Measurements from ENCODE around the gene INSM2.

Gene INSM2

DNA sequence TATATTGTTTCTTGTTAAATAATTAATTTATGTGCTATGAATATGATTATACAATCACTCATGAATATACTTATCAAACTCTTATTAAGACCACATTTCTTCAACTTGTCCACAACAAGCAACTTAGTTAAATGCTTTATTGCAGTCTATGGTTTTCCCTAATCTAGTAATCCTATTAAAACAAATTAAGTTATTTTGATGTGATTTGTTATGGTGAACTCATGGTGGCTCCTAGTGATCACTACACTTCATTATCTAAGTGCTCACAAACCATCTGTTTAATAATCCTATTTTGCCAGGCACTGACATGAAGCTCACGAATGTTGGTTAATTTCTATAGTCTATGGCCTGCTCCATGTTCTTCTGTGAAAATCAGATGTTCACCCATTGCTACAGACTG is 42.9 kb downstream of the INSM2 start:
- no peaks in the 10 kb centered on the region for H3F3A ChIP-seq (ENCODE audit: low read depth)
- H3K4me2 ChIP-seq (ENCODE audit: low read depth, low read length, poor library complexity, severe bottlenecking) = no peak overlapping the region
- H3K4me3 ChIP-seq (ENCODE audit: low read length, poor library complexity, severe bottlenecking) = no peak overlapping the region
- TF ChIP-seq EZH2phosphoT487 (IDR thresholded peaks at IDR 0.05; ENCODE audit: borderline replicate concordance) = no peak
- TF ChIP-seq, protein P1, sequence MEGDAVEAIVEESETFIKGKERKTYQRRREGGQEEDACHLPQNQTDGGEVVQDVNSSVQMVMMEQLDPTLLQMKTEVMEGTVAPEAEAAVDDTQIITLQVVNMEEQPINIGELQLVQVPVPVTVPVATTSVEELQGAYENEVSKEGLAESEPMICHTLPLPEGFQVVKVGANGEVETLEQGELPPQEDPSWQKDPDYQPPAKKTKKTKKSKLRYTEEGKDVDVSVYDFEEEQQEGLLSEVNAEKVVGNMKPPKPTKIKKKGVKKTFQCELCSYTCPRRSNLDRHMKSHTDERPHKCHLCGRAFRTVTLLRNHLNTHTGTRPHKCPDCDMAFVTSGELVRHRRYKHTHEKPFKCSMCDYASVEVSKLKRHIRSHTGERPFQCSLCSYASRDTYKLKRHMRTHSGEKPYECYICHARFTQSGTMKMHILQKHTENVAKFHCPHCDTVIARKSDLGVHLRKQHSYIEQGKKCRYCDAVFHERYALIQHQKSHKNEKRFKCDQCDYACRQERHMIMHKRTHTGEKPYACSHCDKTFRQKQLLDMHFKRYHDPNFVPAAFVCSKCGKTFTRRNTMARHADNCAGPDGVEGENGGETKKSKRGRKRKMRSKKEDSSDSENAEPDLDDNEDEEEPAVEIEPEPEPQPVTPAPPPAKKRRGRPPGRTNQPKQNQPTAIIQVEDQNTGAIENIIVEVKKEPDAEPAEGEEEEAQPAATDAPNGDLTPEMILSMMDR (conservative IDR thresholded peaks at IDR 0.05; ENCODE audit: low read length) = no peak
- no peaks in the 10 kb centered on the region for H3K27me3 ChIP-seq (ENCODE audit: insufficient read depth, low read length, poor library complexity, severe bottlenecking)
- H3K9me2 ChIP-seq (replicated peaks; ENCODE audit: low read depth, low read length) = no peaks in the 10 kb centered on the region
- no peak overlapping the region for H2AFZ ChIP-seq (ENCODE audit: low read length)
- no peaks in the 10 kb centered on the region for H3K79me2 ChIP-seq (ENCODE audit: insufficient read depth, low read length)
- H3K36me3 ChIP-seq (ENCODE audit: insufficient read depth, low read length) = no peaks in the 10 kb centered on the region
- no peaks in the 10 kb centered on the region for H3K4me1 ChIP-seq (ENCODE audit: insufficient read depth, low read length, poor library complexity, severe bottlenecking)
- H3K9me3 ChIP-seq (ENCODE audit: insufficient read depth, low read depth, low read length) = no peaks in the 10 kb centered on the region
- no peak overlapping the region for H3K9ac ChIP-seq (ENCODE audit: low read depth, low read length, poor library complexity, severe bottlenecking)
- no peaks in the 10 kb centered on the region for H4K20me1 ChIP-seq (ENCODE audit: insufficient read depth, low read length, poor library complexity, severe bottlenecking)

DNA sequence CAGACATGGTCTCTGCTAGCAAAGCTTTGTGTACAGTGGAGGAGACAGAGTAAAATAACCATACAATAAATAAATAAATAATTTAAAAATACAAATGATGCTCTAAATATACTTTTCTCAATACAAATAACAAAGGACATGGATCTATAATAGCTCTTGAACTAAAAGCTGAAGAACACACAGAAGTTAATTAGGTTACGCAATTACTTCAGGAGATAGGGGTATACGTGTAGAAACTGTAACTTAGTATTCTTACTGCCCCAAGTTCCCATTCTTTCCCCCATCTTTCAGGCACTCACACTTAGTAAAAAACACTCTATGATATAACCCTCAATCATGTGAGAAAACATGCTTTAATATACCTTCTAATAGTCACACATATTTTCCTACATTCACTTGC is 44.2 kb downstream of the INSM2 start:
- H3F3A ChIP-seq (ENCODE audit: low read depth) = no peaks in the 10 kb centered on the region
- H3K4me2 ChIP-seq (ENCODE audit: low read depth, low read length, poor library complexity, severe bottlenecking) = no peak overlapping the region
- no peaks in the 10 kb centered on the region for H3K9me3 ChIP-seq (ENCODE audit: insufficient read depth, low read depth, low read length)
- no peaks in the 10 kb centered on the region for H3K79me2 ChIP-seq (ENCODE audit: insufficient read depth, low read length)
- H3K4me1 ChIP-seq (ENCODE audit: insufficient read depth, low read length, poor library complexity, severe bottlenecking) = no peaks in the 10 kb centered on the region
- H4K20me1 ChIP-seq (ENCODE audit: insufficient read depth, low read length, poor library complexity, severe bottlenecking) = no peaks in the 10 kb centered on the region
- no peak overlapping the region for H3K4me3 ChIP-seq (ENCODE audit: low read length, poor library complexity, severe bottlenecking)
- no peak overlapping the region for H3K9ac ChIP-seq (ENCODE audit: low read depth, low read length, poor library complexity, severe bottlenecking)
- no peaks in the 10 kb centered on the region for H3K36me3 ChIP-seq (ENCODE audit: insufficient read depth, low read length)
- H3K27me3 ChIP-seq (ENCODE audit: insufficient read depth, low read length, poor library complexity, severe bottlenecking) = no peaks in the 10 kb centered on the region
- TF ChIP-seq, protein P1 (conservative IDR thresholded peaks at IDR 0.05; ENCODE audit: low read length) = no peak
- TF ChIP-seq EZH2phosphoT487 (IDR thresholded peaks at IDR 0.05; ENCODE audit: borderline replicate concordance) = no peak
- no peak overlapping the region for H2AFZ ChIP-seq (ENCODE audit: low read length)
- H3K9me2 ChIP-seq (replicated peaks; ENCODE audit: low read depth, low read length) = no peaks in the 10 kb centered on the region

DNA sequence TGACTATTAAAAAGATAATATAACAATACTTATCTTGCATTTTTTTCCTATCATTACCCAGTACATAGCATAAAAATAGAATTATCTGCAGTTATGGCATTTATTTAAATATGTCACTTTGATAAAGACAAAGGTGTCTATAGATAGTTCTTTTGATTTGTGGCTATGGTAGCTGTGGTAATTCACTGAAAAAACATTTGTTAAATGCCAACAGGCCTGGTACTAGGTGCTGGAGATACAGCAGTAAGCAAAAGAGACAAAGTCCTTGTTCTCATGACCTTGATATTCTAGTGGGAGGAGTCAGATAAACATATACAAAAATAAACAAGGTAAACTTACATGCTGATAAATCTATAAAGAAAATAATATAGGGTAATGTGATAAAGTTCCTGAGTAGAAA is 44.7 kb downstream of the INSM2 start:
- no peaks in the 10 kb centered on the region for H3K36me3 ChIP-seq (ENCODE audit: insufficient read depth, low read length)
- no peaks in the 10 kb centered on the region for H3K9me3 ChIP-seq (ENCODE audit: insufficient read depth, low read depth, low read length)
- no peaks in the 10 kb centered on the region for H3K79me2 ChIP-seq (ENCODE audit: insufficient read depth, low read length)
- H2AFZ ChIP-seq (ENCODE audit: low read length) = no peak overlapping the region
- no peak overlapping the region for H3K9ac ChIP-seq (ENCODE audit: low read depth, low read length, poor library complexity, severe bottlenecking)
- no peaks in the 10 kb centered on the region for H3K27me3 ChIP-seq (ENCODE audit: insufficient read depth, low read length, poor library complexity, severe bottlenecking)
- TF ChIP-seq, protein P1 (conservative IDR thresholded peaks at IDR 0.05; ENCODE audit: low read length) = no peak
- H3K4me1 ChIP-seq (ENCODE audit: insufficient read depth, low read length, poor library complexity, severe bottlenecking) = no peaks in the 10 kb centered on the region
- H3K4me2 ChIP-seq (ENCODE audit: low read depth, low read length, poor library complexity, severe bottlenecking) = no peak overlapping the region
- H3K4me3 ChIP-seq (ENCODE audit: low read length, poor library complexity, severe bottlenecking) = no peak overlapping the region
- H4K20me1 ChIP-seq (ENCODE audit: insufficient read depth, low read length, poor library complexity, severe bottlenecking) = no peaks in the 10 kb centered on the region
- H3F3A ChIP-seq (ENCODE audit: low read depth) = no peaks in the 10 kb centered on the region
- no peaks in the 10 kb centered on the region for H3K9me2 ChIP-seq (replicated peaks; ENCODE audit: low read depth, low read length)

All from Loucy (cell line).